DND-41 (cell line): Measurements from ENCODE around the gene CCDC178.

Experiments
- CTCF ChIP-seq: IDR thresholded peaks from 2 replicates; pipeline ENCODE4 v1.5.1; 2012; ENCODE audit warnings: borderline replicate concordance, low read length, moderate library complexity, mild to moderate bottlenecking; ENCODE audit not compliant: poor library complexity, severe bottlenecking; ENCODE audit errors: extremely low read depth
- EZH2 ChIP-seq: IDR thresholded peaks from 3 replicates; pipeline ENCODE4 v1.6.1; 2012; ENCODE audit warnings: borderline replicate concordance, low read depth, mild to moderate bottlenecking, moderate library complexity, low read length, inconsistent platforms; ENCODE audit not compliant: severe bottlenecking

- TF ChIP-seq EZH2 (no peak), CTCF (no peak)
These were observed 377.6 kb downstream of the CCDC178 start for GRCh38 chr18:33062834-33063364.
